Pancreas (tissue), 10 donors: ENCODE results near the gene EIF1. TPM values are rescaled to one million over a fixed set of nuclear protein-coding genes. Genes with fewer than 3 reads are reported as not detected.

Source experiments
- ATAC-seq, 4 donors: fragments of 200-7000 bp; cut with Tn5 transposase; one replicate each; pipeline versions ENCODE4 v1.8.0 to v1.9.1; 2020; ENCODE audit warnings: mild to moderate bottlenecking in 4 of 4, moderate library complexity in 4 of 4
- DNase-seq, 6 donors: peaks; one replicate each; pipeline ENCODE4 v3.0.0-alpha.2; 2020
- FAIRE-seq: peaks from 2 replicates; lab custom pipeline; 2012; peaks lifted over from hg19 to GRCh38; lab: Jason Lieb, UNC
- H3K27ac ChIP-seq, 4 donors: fragments of 200-600 bp; sonication (generic); 1 replicate in 3 of 4; 2 replicates in 1 of 4; pipeline versions ENCODE4 v1.5.0 to v1.8.0; 2020
- H3K27me3 ChIP-seq, 4 donors: fragments of 200-600 bp; one replicate each; pipeline ENCODE4 v1.8.0; 2021
- H3K36me3 ChIP-seq, 3 donors: fragments of 200-600 bp; sonication (generic) in 1 of 3; one replicate each; pipeline versions ENCODE4 v1.5.0 to v1.8.0; 2020 to 2021
- H3K4me1 ChIP-seq, 3 donors: fragments of 200-600 bp; one replicate each; pipeline ENCODE4 v1.8.0; 2021
- H3K4me3 ChIP-seq, 4 donors: fragments of 200-600 bp; sonication (generic) in 2 of 4; one replicate each; pipeline versions ENCODE4 v1.5.0 to v1.8.0; 2020 to 2021
- H3K9me3 ChIP-seq, 4 donors: fragments of 200-600 bp; one replicate each; pipeline ENCODE4 v1.8.0; 2021
- WGBS, 2 donors: extraction: QIAGEN DNeasy Blood & Tissue Kit; methylation state at CpG; one replicate each; pipeline ENCODE4 v1.1.7; 2013; 5-methylcytosine and 5-hydroxymethylcytosine counted together
- intact Hi-C, 3 donors: fragments of 100-400 bp; cut with DNase I; formaldehyde crosslinking; loops; one replicate each; pipeline versions ENCODE4 v1.11.1 to v1.14.2; 2022
- polyA plus RNA-seq, 2 donors: library from polyadenylated mRNA; stranded (reverse); fragments of 200-250 nt; gene quantifications; one replicate each; pipeline ENCODE4 v1.2.3, GENCODE V29; 2013
- total RNA-seq, 6 donors: library from RNA; stranded (reverse); fragmentation: NEBNext Ultra II Directional in 4 of 6; extraction: Animal tissue kit (Norgen Biotek cat#: 25700) in 4 of 6; gene quantifications; one replicate each; pipeline versions ENCODE4 v1.2.1 to v1.2.4, GENCODE V29; 2021 to 2023
- TF ChIP-seq, protein P1 (sequence below), 4 donors: fragments of 200-600 bp; sonication (generic) in 3 of 4; IDR thresholded peaks; one replicate each; pipeline versions ENCODE4 v1.5.0 to v1.8.0; 2021; ENCODE audit warnings: antibody characterized with exemption in 4 of 4
- donor health status: healthy with polysubstance abuse.
- donor health status: DM: no; HTN: no; CAD: no; lungs with moderate emphysema.
- donor health status: DM: no; HTN: no; CAD: no.
- donor health status: control.
- donor health status: control.
- donor health status: Bipolar disorder and iron deficiency.
- donor health status: DM: yes; HTN: yes; CAD: no.
- donor health status: DM: no; HTN: no; CAD: no.
- donor health status: DM: no; HTN: no; CAD: no.
- donor health status: DM: yes; HTN: yes; CAD: no.

EIF1 gene
- total and polyA plus RNA-seq, 8 donors = 316 to 934 (median 554) TPM

DNA sequence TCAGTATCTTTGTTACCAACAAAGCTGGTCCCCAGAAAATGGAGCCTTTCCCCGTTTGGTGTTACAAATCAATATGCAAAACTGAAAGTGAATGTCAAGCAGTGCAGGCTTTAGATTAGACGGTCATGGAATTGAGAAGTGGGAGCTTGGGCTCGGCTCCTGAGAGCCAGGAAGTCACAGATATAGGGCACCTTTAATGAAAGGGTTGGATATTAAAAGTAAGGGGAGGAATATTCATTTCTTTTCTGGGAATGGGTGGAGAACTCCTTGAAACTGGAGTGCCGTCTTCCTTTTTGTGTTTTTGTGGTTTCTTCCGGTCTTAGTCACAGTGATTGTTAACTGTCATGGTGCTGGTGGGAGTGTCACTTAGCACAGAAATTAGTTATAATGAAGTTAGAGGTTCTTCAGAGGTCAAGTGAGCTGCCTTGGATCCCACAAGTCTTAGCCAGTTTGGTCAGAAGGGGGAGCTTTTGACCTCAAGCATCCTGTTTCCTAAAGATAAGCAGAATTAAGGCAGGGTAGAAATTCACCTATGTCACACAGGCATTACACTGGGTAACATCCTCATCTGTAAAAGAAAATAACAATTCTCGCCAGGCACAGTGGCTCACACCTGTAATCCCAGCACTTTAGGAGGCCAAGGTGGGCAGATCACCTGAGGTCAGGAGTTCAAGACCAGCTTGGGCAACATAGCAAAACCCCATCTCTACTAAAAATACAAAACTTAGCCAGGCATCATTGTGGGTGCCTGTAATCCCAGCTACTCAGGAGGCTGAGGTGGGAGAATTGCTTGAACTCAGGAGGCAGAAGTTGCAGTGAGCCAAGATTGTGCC is 9.6 kb upstream of the EIF1 start:
- ATAC-seq = peak in 3 of 4 donors; percentile 19 to 57 (median 54)
- Histone ChIP-seq H3K9me3 (no peaks in the 10 kb centered on the region), H3K36me3 (no peaks in the 10 kb centered on the region), H3K4me3 (peak overlapping the region in 1 of 4 donors; percentile 9), H3K27ac (peak overlapping the region in 3 of 4 donors; percentile 47 to 81 (median 73)), H3K4me1 (peaks cover 0 to 11% (median 7%) of the 10 kb centered on the region in 3 donors), H3K27me3 (no peaks in the 10 kb centered on the region)
- WGBS, 2 donors = 41 to 51% methylated on average over 6 of the region's 6 CpGs
- no peak for DNase-seq
- no peak for FAIRE-seq
- TF ChIP-seq, protein P1, sequence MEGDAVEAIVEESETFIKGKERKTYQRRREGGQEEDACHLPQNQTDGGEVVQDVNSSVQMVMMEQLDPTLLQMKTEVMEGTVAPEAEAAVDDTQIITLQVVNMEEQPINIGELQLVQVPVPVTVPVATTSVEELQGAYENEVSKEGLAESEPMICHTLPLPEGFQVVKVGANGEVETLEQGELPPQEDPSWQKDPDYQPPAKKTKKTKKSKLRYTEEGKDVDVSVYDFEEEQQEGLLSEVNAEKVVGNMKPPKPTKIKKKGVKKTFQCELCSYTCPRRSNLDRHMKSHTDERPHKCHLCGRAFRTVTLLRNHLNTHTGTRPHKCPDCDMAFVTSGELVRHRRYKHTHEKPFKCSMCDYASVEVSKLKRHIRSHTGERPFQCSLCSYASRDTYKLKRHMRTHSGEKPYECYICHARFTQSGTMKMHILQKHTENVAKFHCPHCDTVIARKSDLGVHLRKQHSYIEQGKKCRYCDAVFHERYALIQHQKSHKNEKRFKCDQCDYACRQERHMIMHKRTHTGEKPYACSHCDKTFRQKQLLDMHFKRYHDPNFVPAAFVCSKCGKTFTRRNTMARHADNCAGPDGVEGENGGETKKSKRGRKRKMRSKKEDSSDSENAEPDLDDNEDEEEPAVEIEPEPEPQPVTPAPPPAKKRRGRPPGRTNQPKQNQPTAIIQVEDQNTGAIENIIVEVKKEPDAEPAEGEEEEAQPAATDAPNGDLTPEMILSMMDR (IDR thresholded peaks at IDR 0.05) = no peak
- intact Hi-C loops = no loop called here

DNA sequence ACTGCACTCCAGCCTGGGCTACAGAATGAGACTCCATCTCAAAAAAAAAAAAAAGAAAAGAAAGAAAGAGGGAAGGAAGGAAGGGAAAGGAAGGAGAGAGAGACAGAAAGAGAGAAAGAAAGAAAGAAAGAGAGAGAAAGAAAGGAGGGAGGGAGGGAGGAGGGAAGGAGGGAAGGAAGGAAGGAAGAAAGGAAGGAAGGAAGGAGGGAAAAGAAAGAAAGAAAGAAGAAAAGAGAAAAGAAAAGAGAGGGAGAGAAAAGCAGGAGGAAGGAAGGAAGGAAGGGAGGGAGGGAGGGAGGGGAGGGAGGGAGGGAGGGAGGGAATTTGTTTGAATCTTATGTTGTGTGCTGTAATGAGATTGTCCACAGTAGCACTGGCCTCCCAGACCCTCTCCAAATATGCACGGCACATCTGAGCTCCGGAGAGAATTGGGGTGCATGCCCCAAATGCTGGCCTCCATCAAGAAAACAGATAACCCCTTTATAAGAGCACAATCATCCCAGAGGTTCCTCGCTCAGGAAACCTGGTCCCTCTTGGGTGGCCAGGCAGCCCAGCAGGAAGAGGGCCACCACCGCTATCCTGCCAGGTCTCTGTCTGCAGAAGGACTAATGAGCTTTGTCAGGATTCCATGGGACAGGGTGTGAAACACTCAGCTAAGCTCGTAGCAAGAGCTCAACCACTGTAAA is 8.8 kb upstream of the EIF1 start:
- TF ChIP-seq, protein P1 (IDR thresholded peaks at IDR 0.05) = no peak

DNA sequence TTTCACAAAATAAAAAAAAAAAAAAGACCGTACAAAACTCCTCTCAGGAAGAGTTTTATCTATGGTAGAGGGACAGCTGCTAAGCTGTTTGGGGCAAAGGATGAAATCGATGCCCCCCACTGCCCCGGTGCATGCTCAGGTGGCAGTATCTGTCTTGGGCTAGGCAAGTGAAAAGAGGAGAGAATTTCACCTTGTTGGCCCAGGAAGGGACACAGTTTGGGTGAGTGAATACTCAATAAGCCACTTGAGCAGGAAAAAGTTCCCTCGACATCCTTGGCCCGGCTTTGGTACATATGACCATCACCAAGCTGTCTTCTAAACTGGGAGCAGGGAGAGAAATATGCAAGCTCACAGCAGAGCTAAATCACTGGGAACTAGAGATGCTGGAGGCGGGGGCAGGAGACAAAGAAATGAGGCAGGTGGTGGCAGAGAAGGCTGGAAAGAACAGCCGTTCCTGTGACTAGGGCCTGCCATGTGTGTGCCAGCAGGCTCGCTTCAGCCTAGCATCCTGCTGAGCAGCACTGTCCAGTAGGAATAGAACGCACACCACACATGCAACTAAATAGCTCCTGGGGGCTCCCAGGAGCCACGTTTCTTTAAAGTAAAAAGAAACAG is 8.2 kb upstream of the EIF1 start:
- H3K4me1 ChIP-seq = peaks cover 0 to 11% (median 7%) of the 10 kb centered on the region in 3 donors
- intact Hi-C loops = no loop called here
- no peaks in the 10 kb centered on the region for H3K27me3 ChIP-seq
- ATAC-seq (no peak), DNase-seq (no peak), FAIRE-seq (no peak)
- WGBS, 2 donors = 73 to 82% methylated on average over 10 of the region's 10 CpGs
- H3K4me3 ChIP-seq = no peak overlapping the region
- H3K9me3 ChIP-seq = no peaks in the 10 kb centered on the region
- H3K27ac ChIP-seq = no peak overlapping the region
- TF ChIP-seq, protein P1 (IDR thresholded peaks at IDR 0.05) = no peak
- H3K36me3 ChIP-seq = no peaks in the 10 kb centered on the region

More for the DNA sequence above, 8.8 kb upstream of the EIF1 start:
- intact Hi-C loops = no loop called here
- peaks cover 0 to 11% (median 7%) of the 10 kb centered on the region in 3 donors for H3K4me1 ChIP-seq
- H3K27ac ChIP-seq = peak overlapping the region in 1 of 4 donors; percentile 81
- no peaks in the 10 kb centered on the region for H3K27me3 ChIP-seq
- H3K9me3 ChIP-seq = no peaks in the 10 kb centered on the region
- no peak overlapping the region for H3K4me3 ChIP-seq
- DNase-seq = no peak
- ATAC-seq = no peak
- no peak for FAIRE-seq
- 62 to 72% methylated on average over 5 of the region's 5 CpGs for WGBS, 2 donors
- H3K36me3 ChIP-seq = no peaks in the 10 kb centered on the region

DNA sequence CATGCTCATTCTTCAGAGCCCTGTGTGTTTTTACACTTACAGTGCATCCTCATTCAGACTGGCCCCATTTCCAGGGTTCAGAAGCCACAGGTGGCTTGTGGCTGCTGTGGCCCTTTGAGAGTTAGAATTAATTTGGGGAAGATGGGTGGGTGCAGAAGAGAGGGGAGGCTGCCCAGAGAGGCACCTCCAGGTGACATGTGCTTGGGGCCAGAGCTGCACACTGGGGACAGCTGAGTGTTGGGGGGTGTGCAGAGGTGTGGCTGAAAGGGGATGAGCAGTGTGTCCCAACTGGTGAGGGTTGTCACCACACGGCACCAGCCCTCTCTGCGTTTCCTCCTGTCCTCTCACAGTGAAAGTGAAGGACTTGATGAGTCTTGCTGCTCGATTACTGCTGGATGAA is 6.9 kb upstream of the EIF1 start:
- Histone ChIP-seq H3K9me3 (no peaks in the 10 kb centered on the region), H3K4me1 (peaks cover 0 to 4% (median 0%) of the 10 kb centered on the region in 3 donors), H3K27me3 (no peaks in the 10 kb centered on the region), H3K36me3 (no peaks in the 10 kb centered on the region), H3K4me3 (no peak overlapping the region), H3K27ac (no peak overlapping the region)
- WGBS, 2 donors = 84 to 88% methylated on average over 3 of the region's 3 CpGs
- FAIRE-seq (no peak), ATAC-seq (no peak), DNase-seq (no peak)
- TF ChIP-seq, protein P1 (IDR thresholded peaks at IDR 0.05) = no peak
- intact Hi-C loops = no loop called here
